Measurements from ENCODE around the gene CANX.

- no peak for TF ChIP-seq CTCF (conservative IDR thresholded peaks at IDR 0.05; ENCODE audit: low read length)
- no peak for TF ChIP-seq EZH2phosphoT487 (IDR thresholded peaks at IDR 0.05; ENCODE audit: borderline replicate concordance, low read depth, low read length)
These were observed 61.1 kb downstream of the CANX start for GRCh38 chr5:179759581-179760551.
